ENCODE data around the gene NDUFAF8.

Gene NDUFAF8

GRCh38 chr17:81253358-81254131 lies 14.4 kb downstream of the NDUFAF8 start:
- DNase-seq: no peak

DNA sequence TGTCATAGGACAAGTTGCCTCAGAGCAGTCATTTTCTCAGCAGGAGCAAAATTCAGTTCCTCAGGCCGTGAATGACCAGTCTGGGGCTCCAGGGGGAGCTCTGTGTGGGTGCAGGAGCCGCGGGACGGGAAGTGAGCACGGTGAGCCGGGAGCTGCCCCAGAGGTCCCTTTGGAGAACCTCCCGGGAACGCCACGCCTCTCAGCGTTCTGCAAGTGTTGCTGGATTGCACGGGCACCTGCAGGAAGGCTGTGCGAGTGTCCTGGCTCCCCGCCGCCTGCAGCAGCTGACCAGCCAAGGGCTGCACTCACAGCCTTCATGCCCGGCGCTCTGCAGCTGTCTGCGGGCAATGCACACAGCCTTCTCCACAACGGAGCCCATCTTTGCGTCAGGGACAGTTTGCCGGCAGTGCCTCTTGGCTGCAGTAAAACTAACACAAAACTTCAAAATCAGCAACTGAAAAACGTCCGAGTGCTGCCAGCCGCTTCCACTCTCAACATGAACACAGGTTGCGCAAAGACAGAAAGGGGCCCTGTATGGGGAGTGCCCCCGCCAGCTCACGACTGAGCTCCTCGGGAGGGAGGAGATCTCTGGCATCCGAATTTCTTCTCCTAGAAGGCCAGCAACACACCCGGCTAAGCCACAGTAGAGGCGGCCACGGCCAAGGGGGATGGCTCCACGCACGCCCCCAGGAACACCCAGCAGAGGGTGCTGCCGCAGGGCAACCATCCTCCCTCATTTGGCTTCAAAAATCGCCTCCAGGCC lies 16.0 kb downstream of the NDUFAF8 start:
- DNase-seq: peak; percentile 11

DNA sequence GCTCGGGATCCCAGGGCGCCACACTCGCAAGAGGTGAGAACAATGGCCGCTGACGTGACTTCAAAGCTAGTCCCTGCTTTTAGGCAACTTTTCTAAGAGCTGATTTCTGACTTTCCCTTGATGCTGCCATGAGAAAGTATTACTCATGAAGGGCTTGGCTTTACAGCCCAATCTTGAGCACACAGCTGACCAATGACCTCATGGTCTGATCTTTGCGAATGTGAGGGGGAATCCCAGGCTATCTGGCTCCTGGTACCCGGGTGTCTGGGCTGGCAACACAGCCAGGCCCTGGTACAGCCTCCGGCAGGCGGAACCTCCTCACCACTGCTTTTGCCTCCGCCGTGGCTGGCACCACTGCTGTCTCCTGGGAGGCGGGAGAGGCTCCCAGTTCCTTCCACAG lies 17.5 kb downstream of the NDUFAF8 start:
- no peak for DNase-seq

- no peak for DNase-seq
Observed at GRCh38 chr17:81257533-81257932, 18.4 kb downstream of the NDUFAF8 start.

DNA sequence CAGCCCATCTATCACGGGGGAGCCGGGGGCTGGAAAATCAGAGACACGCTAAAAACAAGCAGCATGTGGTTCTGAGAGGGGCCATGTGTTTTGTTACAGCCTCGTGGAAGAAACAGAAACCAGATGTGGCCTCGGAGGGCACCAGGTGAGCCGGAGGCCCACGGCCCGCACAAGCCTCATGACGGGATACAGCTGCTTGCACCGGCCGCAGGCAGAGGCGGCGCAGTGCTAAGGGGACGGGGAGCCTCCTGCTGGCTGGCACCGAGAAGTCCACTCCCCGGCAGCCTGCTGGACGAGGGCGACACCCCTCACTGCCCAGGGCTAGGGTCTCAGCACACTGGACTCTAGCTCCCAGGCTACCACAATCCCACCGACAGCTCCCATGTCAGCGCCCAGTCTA lies 19.2 kb downstream of the NDUFAF8 start:
- no peak for DNase-seq

- DNase-seq: no peak
Observed at GRCh38 chr17:81259058-81259605, 20.0 kb downstream of the NDUFAF8 start.

- no peak for DNase-seq
Observed at GRCh38 chr17:81260171-81260570, 21.1 kb downstream of the NDUFAF8 start.

DNA sequence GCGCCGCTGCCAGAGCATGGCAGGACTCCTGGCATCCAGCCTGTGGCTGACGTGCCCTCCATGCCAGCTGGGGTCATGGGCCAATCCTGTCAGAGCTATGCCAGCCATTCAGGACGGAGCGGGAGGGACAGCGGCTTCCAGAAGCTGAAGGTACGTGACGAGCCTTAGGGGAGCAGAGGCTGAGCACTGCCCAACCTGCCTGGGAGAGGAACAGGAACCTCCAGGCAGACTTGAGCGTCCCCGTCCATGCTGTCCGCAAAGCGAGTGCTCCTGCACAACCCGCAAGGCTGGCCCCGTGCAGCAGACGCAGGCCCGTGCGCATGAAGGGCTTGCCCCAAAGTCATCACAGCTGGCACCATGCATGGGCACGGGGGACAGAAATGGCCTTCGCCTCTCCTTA lies 21.5 kb downstream of the NDUFAF8 start:
- DNase-seq: no peak

DNA sequence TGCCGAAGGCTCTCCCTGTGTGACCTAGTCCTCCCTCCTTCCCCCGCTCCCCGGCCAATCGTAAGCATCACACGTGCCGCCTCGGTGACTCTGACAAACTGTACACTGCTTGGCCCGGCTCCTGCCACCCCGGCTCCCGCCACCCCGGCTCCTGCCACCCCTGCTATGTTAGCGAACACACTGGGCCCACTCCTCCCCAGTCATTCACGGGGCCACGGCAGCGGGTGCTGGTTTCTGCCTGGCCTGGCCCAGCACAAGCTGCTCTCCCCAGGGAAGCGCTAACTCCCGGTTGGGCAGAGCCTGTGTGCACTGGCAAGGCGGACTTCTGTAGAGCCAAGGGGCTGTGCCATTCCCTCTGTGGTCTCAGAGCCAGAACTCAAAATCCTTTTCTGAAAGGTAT lies 22.0 kb downstream of the NDUFAF8 start:
- DNase-seq: no peak

- no peak for DNase-seq
Observed at GRCh38 chr17:81261582-81262336, 22.6 kb downstream of the NDUFAF8 start.

- DNase-seq: no peak
Observed at GRCh38 chr17:81263371-81264181, 24.5 kb downstream of the NDUFAF8 start.

- DNase-seq: no peak
Observed at GRCh38 chr17:81264640-81265039, 25.5 kb downstream of the NDUFAF8 start.

GRCh38 chr17:81265576-81265975 lies 26.5 kb downstream of the NDUFAF8 start:
- DNase-seq: no peak

DNA sequence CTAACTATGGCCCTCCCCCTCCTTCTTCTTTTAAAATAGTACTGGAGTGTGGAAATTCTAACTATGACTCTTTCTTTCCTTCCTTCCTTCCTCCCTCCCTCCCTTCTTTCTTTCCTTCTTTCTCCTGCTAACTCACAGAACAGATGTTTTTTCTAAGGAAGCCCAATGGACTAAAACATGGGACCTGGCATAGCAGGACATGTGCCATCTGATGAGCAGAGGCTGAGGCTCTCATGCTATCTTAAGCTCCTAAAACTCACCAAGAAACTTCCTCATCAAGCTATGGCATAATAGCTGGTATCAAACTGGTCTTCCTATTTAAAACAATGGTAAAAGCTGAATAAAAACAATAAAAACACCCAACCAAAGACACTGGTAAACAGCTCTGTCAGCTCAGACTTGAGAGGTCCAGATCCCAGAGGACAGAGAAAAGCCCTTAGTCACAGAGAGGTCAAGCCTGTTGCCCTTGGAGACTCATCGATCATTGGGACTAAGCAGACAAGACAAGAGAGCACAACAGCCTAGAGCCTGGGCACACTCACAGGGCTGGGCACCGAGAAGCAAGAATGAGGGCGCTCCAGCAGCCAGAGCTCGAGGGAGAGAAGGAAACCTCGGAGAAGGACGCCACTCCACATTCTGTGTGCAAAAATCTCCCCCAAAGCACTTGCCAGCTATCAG lies 28.4 kb downstream of the NDUFAF8 start:
- DNase-seq: no peak

DNA sequence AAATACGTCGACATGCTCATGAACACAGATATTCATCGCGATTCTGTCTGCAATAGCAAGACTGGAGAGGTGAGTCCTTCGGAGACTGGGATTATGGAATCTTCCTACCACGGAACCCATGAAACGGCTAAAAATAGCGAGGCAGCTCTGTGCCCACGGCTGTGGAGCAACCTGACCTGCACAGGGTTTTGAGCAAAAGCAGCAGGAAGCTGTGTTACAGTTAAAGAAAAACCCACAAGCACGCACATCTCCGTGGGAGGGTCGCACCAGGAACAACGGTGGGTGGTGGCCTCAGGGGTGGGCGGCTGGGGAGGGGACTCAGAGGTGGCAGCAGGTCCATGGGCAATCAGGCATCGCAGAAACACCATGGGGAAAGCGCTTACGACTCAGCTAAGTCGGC lies 31.2 kb downstream of the NDUFAF8 start:
- no peak for DNase-seq

GRCh38 chr17:81271226-81271625 lies 32.1 kb downstream of the NDUFAF8 start:
- no peak for DNase-seq

- no peak for DNase-seq
Observed at GRCh38 chr17:81272616-81273015, 33.5 kb downstream of the NDUFAF8 start.

- no peak for DNase-seq
Observed at GRCh38 chr17:81273698-81274470, 34.8 kb downstream of the NDUFAF8 start.

DNA sequence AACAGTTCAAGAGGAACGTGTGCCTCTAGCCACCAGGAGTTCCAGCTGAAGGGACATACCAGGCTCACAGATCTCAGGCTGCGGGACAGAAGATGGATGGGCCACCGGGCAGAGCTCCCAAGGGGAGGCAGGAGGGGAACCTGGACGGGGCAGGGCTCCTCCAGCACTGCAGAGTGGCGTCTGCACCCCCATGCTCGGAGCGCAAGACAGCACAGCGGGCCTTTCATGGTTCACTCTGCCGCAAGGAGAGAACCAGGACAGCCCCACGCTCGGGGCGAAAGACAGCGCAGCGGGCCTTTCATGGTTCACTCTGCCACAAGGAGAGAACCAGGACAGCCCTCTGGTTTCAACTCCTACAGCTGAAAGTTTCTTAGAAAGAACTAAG lies 35.3 kb downstream of the NDUFAF8 start:
- no peak for DNase-seq

DNA sequence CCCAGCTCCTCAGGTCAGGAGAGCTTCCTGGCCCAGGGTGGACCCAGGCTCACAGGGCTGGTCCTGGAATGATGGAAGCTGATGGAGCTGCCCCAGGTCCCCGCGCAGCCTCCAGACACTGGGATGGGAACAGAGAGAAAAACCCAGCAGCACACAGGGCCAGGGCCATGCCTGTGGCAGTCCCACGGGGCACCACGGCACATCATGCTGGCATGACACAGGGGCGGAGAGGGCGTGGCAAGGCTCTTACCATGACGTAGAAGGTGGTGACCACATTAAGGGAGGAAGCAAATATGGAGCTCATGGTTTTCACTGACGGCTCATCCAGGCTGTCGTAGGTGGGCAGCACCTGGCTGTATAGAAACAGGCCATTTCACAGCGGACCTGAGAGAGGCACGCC lies 37.7 kb downstream of the NDUFAF8 start:
- DNase-seq: no peak

DNA sequence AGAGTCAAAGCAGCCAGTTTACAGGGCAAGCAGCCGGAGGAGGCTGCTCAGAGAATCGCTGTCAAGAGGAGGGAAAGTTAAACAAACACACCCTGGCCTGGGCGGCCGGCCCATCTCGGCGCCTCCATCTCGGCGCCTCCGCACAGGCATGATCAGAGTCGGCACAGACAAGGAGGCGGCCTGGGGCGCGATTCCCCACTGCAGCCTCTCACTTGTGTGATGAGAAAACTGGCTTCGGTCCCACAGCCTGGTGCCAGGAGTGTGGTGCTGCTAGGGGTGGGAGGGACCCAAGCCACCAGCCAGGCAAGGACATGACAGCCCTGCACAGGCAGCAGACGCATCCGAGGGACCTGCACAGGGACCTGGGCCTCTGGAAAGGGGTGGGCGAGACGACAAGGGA lies 38.3 kb downstream of the NDUFAF8 start:
- no peak for DNase-seq

Measured in amniotic stem cell (primary cell).